Endothelial cell (in vitro differentiated cells): ENCODE data around the gene WSCD1. TPM values are rescaled to one million over a fixed set of nuclear protein-coding genes. Genes with fewer than 3 reads are reported as not detected.

Experiments used
- DNase-seq: peaks from one replicate; pipeline ENCODE4 v3.0.0; 2021; ENCODE audit warnings: low spot score
- H3K27ac Mint-ChIP-seq: one replicate; pipeline ENCODE4 v1.8.0; 2021; ENCODE audit warnings: mixed read lengths, inconsistent platforms; ENCODE audit not compliant: unreplicated experiment
- H3K27me3 Mint-ChIP-seq: one replicate; pipeline ENCODE4 v1.8.0; 2021; ENCODE audit warnings: mild to moderate bottlenecking, moderate library complexity, mixed read lengths, inconsistent platforms; ENCODE audit not compliant: unreplicated experiment
- H3K36me3 Mint-ChIP-seq: one replicate; pipeline ENCODE4 v1.8.0; 2021; ENCODE audit warnings: mild to moderate bottlenecking, low read depth, mixed read lengths, inconsistent platforms; ENCODE audit not compliant: unreplicated experiment
- H3K4me1 Mint-ChIP-seq: one replicate; pipeline ENCODE4 v1.8.0; 2021; ENCODE audit warnings: mild to moderate bottlenecking, mixed read lengths, inconsistent platforms; ENCODE audit not compliant: unreplicated experiment
- H3K4me3 Mint-ChIP-seq: one replicate; pipeline ENCODE4 v1.8.0; 2021; ENCODE audit warnings: mild to moderate bottlenecking, mixed read lengths, inconsistent platforms; ENCODE audit not compliant: unreplicated experiment
- H3K9me3 Mint-ChIP-seq: one replicate; pipeline ENCODE4 v1.8.0; 2021; ENCODE audit warnings: mixed read lengths, inconsistent platforms; ENCODE audit not compliant: unreplicated experiment
- CTCF ChIP-seq: fragments of 200-600 bp; sonication (generic); IDR thresholded peaks from one replicate; pipeline ENCODE4 v1.5.0; 2021; ENCODE audit warnings: antibody characterized with exemption; ENCODE audit not compliant: unreplicated experiment
- total RNA-seq: library from RNA; stranded (reverse); fragmentation: NEBNext Ultra II Directional; extraction: Animal tissue kit (Norgen Biotek cat#: 25700); gene quantifications from one replicate; pipeline ENCODE4 v1.2.1, GENCODE V29; 2021; ENCODE audit not compliant: unreplicated experiment

Gene WSCD1
- total RNA-seq, 1 donor from 2014 or later = 43.9 TPM

DNA sequence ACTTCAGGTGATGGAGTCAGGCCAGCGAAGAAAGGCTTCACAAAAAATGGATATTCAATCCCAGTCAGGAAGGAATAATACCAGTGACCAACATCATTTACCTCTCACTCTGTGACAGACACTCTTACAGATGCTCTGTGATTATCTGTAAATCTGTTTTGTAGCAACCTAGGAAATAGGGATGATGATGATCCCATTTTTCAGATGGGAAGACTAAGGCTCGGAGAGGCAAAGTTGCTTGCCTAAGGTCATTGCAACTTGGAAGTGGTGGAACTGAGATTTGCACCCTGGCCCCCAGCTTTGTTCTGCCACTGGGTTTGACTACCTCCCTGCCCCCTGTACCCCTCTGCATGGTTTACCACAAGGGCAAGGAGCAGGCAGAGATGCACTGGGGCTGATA is 14.1 kb upstream of the WSCD1 start:
- no peak for DNase-seq
- H3K4me3 Mint-ChIP-seq = no peak overlapping the region
- H3K27me3 Mint-ChIP-seq = peaks cover 5% of the 10 kb centered on the region
- peaks cover 7% of the 10 kb centered on the region for H3K4me1 Mint-ChIP-seq
- H3K27ac Mint-ChIP-seq = no peak overlapping the region
- no peak for TF ChIP-seq CTCF
- no peaks in the 10 kb centered on the region for H3K36me3 Mint-ChIP-seq
- no peaks in the 10 kb centered on the region for H3K9me3 Mint-ChIP-seq

GRCh38 chr17:6057562-6057961 is 12.6 kb upstream of the WSCD1 start:
- no peak for TF ChIP-seq CTCF
- Mint-ChIP-seq H3K4me3 (no peak overlapping the region), H3K9me3 (no peaks in the 10 kb centered on the region)

GRCh38 chr17:6059406-6059805 is 10.8 kb upstream of the WSCD1 start:
- DNase-seq = no peak
- H3K36me3 Mint-ChIP-seq = no peaks in the 10 kb centered on the region
- H3K9me3 Mint-ChIP-seq = no peaks in the 10 kb centered on the region
- no peak overlapping the region for H3K4me3 Mint-ChIP-seq
- H3K27me3 Mint-ChIP-seq = peaks cover 4% of the 10 kb centered on the region
- peaks cover 7% of the 10 kb centered on the region for H3K4me1 Mint-ChIP-seq
- no peak for TF ChIP-seq CTCF
- no peak overlapping the region for H3K27ac Mint-ChIP-seq

More at GRCh38 chr17:6057562-6057961, 12.6 kb upstream of the WSCD1 start:
- no peak for DNase-seq
- no peak overlapping the region for H3K27ac Mint-ChIP-seq
- peaks cover 7% of the 10 kb centered on the region for H3K4me1 Mint-ChIP-seq
- H3K36me3 Mint-ChIP-seq = no peaks in the 10 kb centered on the region
- H3K27me3 Mint-ChIP-seq = peaks cover 5% of the 10 kb centered on the region

DNA sequence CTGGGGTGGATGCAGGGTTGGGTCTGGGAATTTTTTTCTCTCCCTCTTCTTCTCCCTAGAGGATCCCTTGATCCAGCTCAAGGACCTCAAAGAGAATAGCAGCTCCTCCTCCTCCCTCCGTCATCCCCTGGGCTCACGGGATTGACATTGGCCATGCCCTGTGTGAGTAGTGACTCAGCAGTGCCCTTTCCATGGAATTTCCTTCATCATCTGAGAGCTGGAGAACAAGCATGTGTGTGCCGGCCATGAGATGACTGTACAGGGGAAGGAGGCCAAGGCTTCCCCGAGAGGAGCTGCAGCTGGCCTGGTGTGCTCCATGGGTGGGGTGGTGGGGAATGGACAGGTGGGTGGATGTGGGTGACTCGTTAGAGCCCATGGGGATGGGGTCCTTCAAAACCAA is 8.9 kb upstream of the WSCD1 start:
- H3K27ac Mint-ChIP-seq = no peak overlapping the region
- H3K4me1 Mint-ChIP-seq = no peaks in the 10 kb centered on the region
- peaks cover 6% of the 10 kb centered on the region for H3K27me3 Mint-ChIP-seq
- no peaks in the 10 kb centered on the region for H3K36me3 Mint-ChIP-seq
- no peak for TF ChIP-seq CTCF
- H3K4me3 Mint-ChIP-seq = no peak overlapping the region
- no peak for DNase-seq
- no peaks in the 10 kb centered on the region for H3K9me3 Mint-ChIP-seq

DNA sequence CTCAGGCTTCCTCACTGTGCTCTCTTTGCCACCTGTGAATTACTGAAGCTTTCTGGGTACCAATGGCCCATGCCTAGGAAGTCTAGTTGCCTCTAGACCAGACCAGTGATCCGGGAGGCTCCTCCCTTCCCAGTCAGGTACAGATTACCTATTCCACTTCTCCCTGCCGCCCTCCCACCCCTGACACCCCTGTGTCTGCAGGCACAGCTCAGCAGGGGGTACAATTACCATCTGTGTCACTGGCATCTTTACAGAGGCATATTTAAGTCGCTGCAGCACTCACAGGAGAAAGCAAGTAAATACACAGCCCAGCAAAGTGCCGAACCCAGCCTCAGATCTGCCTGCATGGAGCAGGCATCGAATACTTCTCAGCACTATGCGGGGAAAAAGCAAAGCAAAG is 5.3 kb upstream of the WSCD1 start:
- Mint-ChIP-seq H3K9me3 (no peaks in the 10 kb centered on the region), H3K36me3 (peaks cover 8% of the 10 kb centered on the region), H3K27ac (no peak overlapping the region), H3K4me1 (peaks cover 9% of the 10 kb centered on the region), H3K4me3 (no peak overlapping the region), H3K27me3 (peaks cover 10% of the 10 kb centered on the region)
- TF ChIP-seq CTCF = no peak
- no peak for DNase-seq
